Loucy (cell line): Measurements from ENCODE around the gene ASPDH.

ENCODE experiments used
- H2AFZ ChIP-seq: fragments of 200-600 bp; sonication (generic); 2 replicates; pipeline ENCODE4 v1.6.0; 2016; ENCODE audit warnings: antibody characterized with exemption, mild to moderate bottlenecking, low read length, moderate library complexity
- H3F3A ChIP-seq: fragments of 200-600 bp; 2 replicates; pipeline ENCODE4 v1.6.0; 2016; ENCODE audit warnings: antibody characterized with exemption, low read depth, mild to moderate bottlenecking
- H3K27me3 ChIP-seq: fragments of 200-600 bp; sonication (generic); 2 replicates; pipeline ENCODE4 v1.6.1; 2014; ENCODE audit warnings: low read length, mild to moderate bottlenecking; ENCODE audit not compliant: insufficient read depth, poor library complexity, severe bottlenecking
- H3K36me3 ChIP-seq: fragments of 200-600 bp; sonication (generic); 2 replicates; pipeline ENCODE4 v1.6.1; 2016; ENCODE audit warnings: low read length; ENCODE audit not compliant: insufficient read depth
- H3K4me1 ChIP-seq: fragments of 200-600 bp; sonication (generic); 2 replicates; pipeline ENCODE4 v1.5.1; 2014; ENCODE audit warnings: low read length, mild to moderate bottlenecking; ENCODE audit not compliant: insufficient read depth, poor library complexity, severe bottlenecking
- H3K4me2 ChIP-seq: fragments of 200-600 bp; sonication (generic); 2 replicates; pipeline ENCODE4 v1.6.0; 2014; ENCODE audit warnings: antibody characterized with exemption, low read length, low read depth, mild to moderate bottlenecking; ENCODE audit not compliant: poor library complexity, severe bottlenecking
- H3K4me3 ChIP-seq: fragments of 200-600 bp; sonication (generic); 2 replicates; pipeline ENCODE4 v1.5.1; 2014; ENCODE audit warnings: low read length, mild to moderate bottlenecking, mixed read lengths; ENCODE audit not compliant: poor library complexity, severe bottlenecking
- H3K79me2 ChIP-seq: fragments of 200-600 bp; sonication (generic); 2 replicates; pipeline ENCODE4 v1.6.1; 2014; ENCODE audit warnings: low read length; ENCODE audit not compliant: insufficient read depth
- H3K9ac ChIP-seq: fragments of 200-600 bp; sonication (generic); 2 replicates; pipeline ENCODE4 v1.6.0; 2014; ENCODE audit warnings: mild to moderate bottlenecking, low read depth, low read length, moderate library complexity; ENCODE audit not compliant: poor library complexity, severe bottlenecking
- H3K9me2 ChIP-seq: fragments of 200-600 bp; sonication (generic); replicated peaks from 2 replicates; pipeline ENCODE4 v1.6.1; 2016; ENCODE audit warnings: low read depth, low read length, mixed read lengths
- H3K9me3 ChIP-seq: fragments of 200-600 bp; sonication (generic); 2 replicates; pipeline ENCODE4 v1.6.1; 2014; ENCODE audit warnings: mild to moderate bottlenecking, antibody characterized with exemption, low read length, low read depth; ENCODE audit not compliant: insufficient read depth
- H4K20me1 ChIP-seq: fragments of 200-600 bp; sonication (generic); 2 replicates; pipeline ENCODE4 v1.6.0; 2014; ENCODE audit warnings: antibody characterized with exemption, low read length, mild to moderate bottlenecking; ENCODE audit not compliant: insufficient read depth, poor library complexity, severe bottlenecking
- EZH2phosphoT487 ChIP-seq: fragments of 200-600 bp; IDR thresholded peaks from 2 replicates; pipeline ENCODE4 v1.6.1; 2018; ENCODE audit warnings: antibody characterized with exemption, mild to moderate bottlenecking, moderate library complexity, borderline replicate concordance
- TF ChIP-seq, protein P1 (sequence below): fragments of 200-600 bp; sonication (generic); conservative IDR thresholded peaks from 2 replicates; pipeline ENCODE4 v1.5.1; 2014; ENCODE audit warnings: mild to moderate bottlenecking, antibody characterized with exemption, low read length

ASPDH gene

DNA sequence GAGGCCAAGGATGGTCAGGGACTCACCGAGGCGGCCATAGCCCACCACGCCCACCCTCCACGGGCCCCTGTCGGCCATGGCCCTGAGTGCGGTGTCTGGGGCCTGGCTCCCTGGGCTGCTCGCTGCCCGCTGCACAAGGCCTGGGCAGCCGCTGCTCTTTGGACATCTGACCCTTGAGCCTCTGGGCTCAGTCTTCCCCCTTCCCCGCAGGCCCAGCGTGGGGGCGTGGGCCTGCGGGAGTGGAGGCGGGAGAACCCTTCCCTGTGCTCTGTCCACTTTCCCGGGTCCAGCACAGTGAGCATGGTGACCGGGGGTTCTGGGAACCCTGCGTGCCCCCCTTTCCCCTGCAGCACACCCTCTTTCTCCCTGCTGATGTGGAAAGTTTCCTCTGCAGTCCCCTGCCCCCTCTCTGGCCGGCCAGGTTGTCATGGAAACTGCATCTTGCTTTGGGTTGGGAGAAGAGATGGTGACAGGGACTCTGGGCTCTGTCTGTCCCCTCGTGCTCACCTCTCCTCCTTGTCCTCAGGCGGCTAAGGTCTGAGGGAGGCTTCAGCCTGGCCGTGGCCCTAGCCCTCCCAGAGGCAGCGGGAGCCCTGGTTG, at the start of gene ASPDH:
Gene ASPDH (minus strand): TSS at position 168 of the 600 bp plus-strand sequence. CDS start 90 bp downstream, at position 78.
- H3K9me3 ChIP-seq = no peaks in the 10 kb centered on the region
- no peak within 1 kb of the TSS for H2AFZ ChIP-seq
- H3K36me3 ChIP-seq = no peaks in the 10 kb centered on the region
- peaks cover 8% of the 10 kb centered on the region for H3K4me1 ChIP-seq
- no peaks in the 10 kb centered on the region for H3K27me3 ChIP-seq
- H3K9ac ChIP-seq = no peak within 1 kb of the TSS
- H3K79me2 ChIP-seq = no peaks in the 10 kb centered on the region
- no peaks in the 10 kb centered on the region for H4K20me1 ChIP-seq
- no peak within 1 kb of the TSS for H3K4me3 ChIP-seq
- H3F3A ChIP-seq = no peaks in the 10 kb centered on the region
- TF ChIP-seq EZH2phosphoT487 = no peak
- TF ChIP-seq, protein P1, sequence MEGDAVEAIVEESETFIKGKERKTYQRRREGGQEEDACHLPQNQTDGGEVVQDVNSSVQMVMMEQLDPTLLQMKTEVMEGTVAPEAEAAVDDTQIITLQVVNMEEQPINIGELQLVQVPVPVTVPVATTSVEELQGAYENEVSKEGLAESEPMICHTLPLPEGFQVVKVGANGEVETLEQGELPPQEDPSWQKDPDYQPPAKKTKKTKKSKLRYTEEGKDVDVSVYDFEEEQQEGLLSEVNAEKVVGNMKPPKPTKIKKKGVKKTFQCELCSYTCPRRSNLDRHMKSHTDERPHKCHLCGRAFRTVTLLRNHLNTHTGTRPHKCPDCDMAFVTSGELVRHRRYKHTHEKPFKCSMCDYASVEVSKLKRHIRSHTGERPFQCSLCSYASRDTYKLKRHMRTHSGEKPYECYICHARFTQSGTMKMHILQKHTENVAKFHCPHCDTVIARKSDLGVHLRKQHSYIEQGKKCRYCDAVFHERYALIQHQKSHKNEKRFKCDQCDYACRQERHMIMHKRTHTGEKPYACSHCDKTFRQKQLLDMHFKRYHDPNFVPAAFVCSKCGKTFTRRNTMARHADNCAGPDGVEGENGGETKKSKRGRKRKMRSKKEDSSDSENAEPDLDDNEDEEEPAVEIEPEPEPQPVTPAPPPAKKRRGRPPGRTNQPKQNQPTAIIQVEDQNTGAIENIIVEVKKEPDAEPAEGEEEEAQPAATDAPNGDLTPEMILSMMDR = no peak
- H3K9me2 ChIP-seq = no peaks in the 10 kb centered on the region
- no peak within 1 kb of the TSS for H3K4me2 ChIP-seq

DNA sequence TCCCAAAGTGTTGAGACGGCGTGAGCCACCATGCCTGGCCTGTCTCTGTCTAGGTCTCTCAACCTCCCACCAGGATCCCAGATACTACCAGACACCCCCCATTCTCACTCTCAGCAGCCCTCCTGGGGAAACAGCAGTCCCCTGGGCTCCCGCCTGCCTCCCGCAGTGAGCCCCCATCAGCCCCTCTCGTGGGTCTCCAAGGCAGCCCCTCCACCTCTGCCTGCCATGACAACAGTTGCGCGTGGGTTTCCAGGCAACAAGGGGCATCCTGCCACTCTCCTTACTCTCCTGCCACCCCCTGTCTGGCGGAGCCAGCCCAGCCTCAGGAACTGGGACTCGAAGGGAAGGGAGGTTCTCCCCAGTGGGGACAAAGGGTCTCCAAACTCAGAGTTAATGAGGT, 49.3 kb upstream of the ASPDH start:
- TF ChIP-seq EZH2phosphoT487 = no peak
- TF ChIP-seq, protein P1 = no peak
- H2AFZ ChIP-seq = no peak overlapping the region
- no peak overlapping the region for H3K9ac ChIP-seq
- no peaks in the 10 kb centered on the region for H3K36me3 ChIP-seq
- H3K27me3 ChIP-seq = no peaks in the 10 kb centered on the region
- H3K79me2 ChIP-seq = no peaks in the 10 kb centered on the region
- H3K4me1 ChIP-seq = no peaks in the 10 kb centered on the region
- no peaks in the 10 kb centered on the region for H4K20me1 ChIP-seq
- no peak overlapping the region for H3K4me2 ChIP-seq
- no peaks in the 10 kb centered on the region for H3K9me3 ChIP-seq
- H3K9me2 ChIP-seq = no peaks in the 10 kb centered on the region
- no peak overlapping the region for H3K4me3 ChIP-seq
- no peaks in the 10 kb centered on the region for H3F3A ChIP-seq

DNA sequence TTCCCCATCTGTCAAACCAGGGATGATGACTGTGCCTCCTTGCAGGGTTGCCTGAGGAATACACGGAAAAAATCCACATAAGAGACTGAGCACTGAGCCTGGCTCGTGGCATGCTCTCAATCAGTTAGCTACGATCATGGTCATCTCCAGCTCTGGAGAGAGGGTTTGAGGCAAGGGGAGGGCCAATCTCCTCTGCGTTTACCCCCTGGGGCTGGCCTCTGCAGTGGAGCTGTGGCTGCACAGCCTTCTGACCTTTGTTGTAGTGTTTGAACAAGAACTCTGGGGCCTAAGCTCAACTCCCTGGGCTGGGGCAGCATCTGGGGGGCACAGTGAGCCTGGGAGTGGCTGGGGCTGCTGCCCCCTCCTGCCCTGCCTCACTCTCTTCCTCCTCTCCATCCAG, 48.6 kb upstream of the ASPDH start:
- H2AFZ ChIP-seq = no peak overlapping the region
- H3K79me2 ChIP-seq = no peaks in the 10 kb centered on the region
- H3K4me3 ChIP-seq = no peak overlapping the region
- H3K4me1 ChIP-seq = no peaks in the 10 kb centered on the region
- TF ChIP-seq EZH2phosphoT487 = no peak
- TF ChIP-seq, protein P1 = no peak
- H3K9me3 ChIP-seq = no peaks in the 10 kb centered on the region
- no peaks in the 10 kb centered on the region for H3K36me3 ChIP-seq
- H3K9me2 ChIP-seq = no peaks in the 10 kb centered on the region
- no peak overlapping the region for H3K4me2 ChIP-seq
- no peaks in the 10 kb centered on the region for H4K20me1 ChIP-seq
- H3K27me3 ChIP-seq = no peaks in the 10 kb centered on the region
- no peaks in the 10 kb centered on the region for H3F3A ChIP-seq
- H3K9ac ChIP-seq = no peak overlapping the region
